ENCODE results near the gene BTBD10.

- TF ChIP-seq CTCF (IDR thresholded peaks at IDR 0.05) (no peak), POLR2A (IDR thresholded peaks at IDR 0.05) (no peak)
These were observed 33.2 kb downstream of the BTBD10 start for GRCh38 chr11:13429836-13430235.
